Stimulated activated CD4-positive, alpha-beta T cell treated with anti-CD3 and anti-CD28 coated beads, Interleukin-1b, Interleukin-23, amount 100 ng/mL, for 24 hours (primary cell): ENCODE results near the gene MAPK9.
A peak's percentile ranks its signal among the peaks of the same experiment; 100 is the strongest.
"Not testable (repeated sequence)": the region's sequence is repeated elsewhere in the genome, so short reads cannot be mapped to it uniquely, and the experiment has no call there.

Experiments
- DNase-seq, 4 experiments: peaks; one replicate each; pipeline ENCODE4 v3.0.0-alpha.2; 2020; ENCODE audit warnings: low read depth in 4 of 4, low spot score in 1 of 4

MAPK9 gene

DNA sequence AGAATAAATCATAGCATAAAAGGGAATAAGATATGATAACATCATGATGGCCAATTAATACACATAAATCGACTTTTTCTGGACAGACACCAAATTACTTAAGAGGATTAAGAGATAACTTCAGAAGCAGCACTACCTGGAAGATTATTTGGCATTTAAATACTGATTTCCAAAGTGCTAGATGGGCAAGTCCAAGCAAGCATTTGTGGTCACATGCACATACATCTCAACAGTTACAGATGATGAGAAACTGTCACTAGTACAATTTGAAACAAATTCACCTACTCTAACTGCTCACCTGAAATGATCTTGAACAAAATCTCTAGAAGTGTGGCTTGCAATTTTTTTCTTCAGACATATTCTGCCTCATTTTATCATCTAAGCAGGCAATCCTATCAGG, 56.0 kb downstream of the MAPK9 start:
- DNase-seq = no peak

DNA sequence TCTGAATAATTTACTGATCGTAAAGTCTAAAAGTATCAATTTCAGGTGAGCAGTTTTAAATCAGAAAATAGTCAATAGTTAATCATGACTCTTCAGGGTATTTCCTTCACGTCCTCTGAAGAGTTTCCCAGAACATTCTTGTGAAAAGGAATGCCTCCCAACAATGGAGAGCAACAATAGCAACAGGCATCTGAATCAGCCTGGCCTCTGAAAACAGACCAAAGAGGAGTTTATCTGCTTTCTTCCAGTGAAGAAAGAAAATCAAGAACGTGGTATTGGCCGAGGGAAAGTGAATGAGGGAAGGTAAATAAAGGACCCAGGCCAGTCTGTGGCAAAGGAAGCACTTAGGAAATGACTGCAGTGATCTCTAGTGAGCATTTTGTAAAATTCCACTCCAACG, 56.8 kb downstream of the MAPK9 start:
- no peak for DNase-seq

DNA sequence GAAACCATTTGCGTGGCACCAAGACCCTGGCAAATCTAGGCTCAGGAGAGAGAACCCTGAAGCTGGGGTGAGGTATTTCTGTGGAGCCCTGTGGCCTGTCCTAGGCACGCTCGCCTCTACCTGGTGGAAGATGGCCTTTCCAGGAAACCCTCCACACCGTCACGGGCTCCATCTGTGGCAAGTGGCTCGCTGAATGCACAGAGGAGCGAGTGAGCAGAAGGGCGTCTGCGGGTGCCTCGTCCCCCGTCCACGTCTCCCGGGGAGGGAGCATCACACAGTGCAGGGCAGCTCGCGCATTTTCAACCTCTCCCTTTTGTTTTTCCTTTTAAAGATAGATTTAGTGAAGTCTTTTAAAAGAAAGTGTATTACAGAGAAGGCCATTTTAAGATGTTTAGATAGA, 57.6 kb downstream of the MAPK9 start:
- no peak for DNase-seq

DNA sequence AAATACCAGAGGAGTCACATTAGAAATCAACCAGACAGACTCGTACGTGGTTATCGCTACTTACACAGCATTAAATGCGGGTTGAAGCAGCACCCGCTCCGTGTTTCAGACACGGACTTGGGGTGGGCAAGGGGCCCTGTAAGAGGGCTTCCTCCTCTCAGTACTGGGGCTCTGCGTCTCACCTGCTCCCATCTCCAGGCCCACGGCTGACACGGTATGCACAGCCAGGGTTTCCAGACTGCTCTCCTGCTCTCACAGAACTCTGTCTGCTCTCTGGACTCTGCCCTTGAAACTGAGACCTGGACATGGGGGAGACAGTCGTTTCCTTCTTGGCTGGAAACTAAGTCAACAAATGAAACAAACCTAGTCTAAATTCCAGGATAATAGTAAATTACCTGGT, 58.2 kb downstream of the MAPK9 start:
- DNase-seq = no peak

DNA sequence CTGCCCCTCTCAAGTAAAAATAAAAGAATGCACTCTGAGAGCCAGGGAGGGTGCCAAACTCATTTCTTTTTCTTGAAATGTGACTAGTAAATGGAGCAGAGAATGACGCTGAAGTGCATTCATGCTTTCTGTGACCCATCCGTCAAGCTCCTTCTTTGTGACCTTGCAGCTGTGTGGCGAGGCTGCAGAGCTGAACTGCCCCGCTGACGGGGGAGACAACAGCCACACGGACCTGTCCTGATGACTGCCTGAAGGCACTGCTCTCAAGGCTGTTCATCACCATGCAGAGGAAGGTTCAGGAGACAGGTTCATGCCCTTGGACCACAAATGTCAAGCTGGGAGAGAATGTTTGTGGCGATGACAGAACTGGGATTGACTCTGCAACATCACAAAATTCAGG, 61.9 kb downstream of the MAPK9 start:
- no peak for DNase-seq

DNA sequence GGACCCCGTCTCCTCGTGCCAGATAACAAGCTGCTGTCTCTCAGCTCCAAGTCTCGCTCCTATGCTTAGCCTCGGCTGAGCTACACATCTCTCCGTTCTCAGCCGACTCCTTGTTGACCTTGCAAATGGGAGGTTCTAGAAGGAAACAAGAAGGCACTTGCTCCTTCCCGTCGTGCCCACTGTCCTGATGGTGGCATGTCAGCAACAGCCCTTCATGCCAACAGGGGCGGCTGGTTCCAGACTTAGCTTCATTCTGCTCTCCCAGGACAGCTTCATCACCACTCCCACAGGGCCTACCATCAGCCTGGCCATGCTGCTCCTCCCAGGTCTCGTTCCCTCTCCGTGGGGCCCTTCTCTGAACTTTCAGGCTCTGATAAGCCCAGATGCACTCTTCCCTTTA, 69.8 kb downstream of the MAPK9 start:
- DNase-seq = no peak

DNA sequence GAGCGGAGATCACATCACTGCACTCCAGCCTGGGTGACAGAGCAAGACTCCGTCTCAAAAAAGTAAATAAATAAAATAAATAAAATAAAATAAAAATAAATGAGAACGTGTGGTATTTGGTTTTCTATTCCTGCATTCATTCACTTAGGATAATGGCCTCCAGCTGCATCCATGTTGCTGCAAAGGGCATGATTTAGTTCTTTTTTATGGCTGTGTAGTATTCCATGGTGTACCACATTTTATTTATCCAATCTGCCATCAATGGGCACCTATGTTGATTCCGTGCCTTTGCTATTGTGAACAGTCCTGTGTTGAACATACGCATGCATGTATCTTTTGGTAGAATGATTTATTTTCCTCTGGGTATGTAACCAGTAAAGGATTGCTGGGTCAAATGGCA, 74.1 kb downstream of the MAPK9 start:
- no peak for DNase-seq

DNA sequence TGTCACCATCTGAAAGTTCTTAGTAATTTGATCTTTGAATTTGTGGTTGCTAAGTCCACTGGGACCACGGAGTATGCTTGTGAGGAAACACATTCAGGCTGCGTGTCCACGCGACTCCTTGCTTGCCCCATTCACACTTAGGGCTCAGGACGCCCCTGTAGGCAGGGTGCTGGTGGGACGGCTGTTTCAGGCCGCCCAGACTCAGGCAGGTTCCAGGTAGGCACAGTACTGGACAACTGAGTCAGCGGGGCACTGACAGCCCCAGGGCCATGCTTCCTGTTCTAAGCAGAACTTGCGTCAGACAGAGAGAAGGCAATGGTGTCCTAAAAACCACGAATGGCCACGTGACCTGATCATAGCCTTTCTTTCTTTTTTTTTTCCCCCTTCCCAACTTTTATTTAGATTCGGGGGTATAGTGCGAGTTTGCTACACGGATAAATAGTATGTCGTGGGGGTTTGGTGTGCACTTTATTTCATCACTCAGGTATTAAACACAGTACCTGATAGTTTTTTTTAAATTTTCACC, 75.2 kb downstream of the MAPK9 start:
- DNase-seq = no peak

DNA sequence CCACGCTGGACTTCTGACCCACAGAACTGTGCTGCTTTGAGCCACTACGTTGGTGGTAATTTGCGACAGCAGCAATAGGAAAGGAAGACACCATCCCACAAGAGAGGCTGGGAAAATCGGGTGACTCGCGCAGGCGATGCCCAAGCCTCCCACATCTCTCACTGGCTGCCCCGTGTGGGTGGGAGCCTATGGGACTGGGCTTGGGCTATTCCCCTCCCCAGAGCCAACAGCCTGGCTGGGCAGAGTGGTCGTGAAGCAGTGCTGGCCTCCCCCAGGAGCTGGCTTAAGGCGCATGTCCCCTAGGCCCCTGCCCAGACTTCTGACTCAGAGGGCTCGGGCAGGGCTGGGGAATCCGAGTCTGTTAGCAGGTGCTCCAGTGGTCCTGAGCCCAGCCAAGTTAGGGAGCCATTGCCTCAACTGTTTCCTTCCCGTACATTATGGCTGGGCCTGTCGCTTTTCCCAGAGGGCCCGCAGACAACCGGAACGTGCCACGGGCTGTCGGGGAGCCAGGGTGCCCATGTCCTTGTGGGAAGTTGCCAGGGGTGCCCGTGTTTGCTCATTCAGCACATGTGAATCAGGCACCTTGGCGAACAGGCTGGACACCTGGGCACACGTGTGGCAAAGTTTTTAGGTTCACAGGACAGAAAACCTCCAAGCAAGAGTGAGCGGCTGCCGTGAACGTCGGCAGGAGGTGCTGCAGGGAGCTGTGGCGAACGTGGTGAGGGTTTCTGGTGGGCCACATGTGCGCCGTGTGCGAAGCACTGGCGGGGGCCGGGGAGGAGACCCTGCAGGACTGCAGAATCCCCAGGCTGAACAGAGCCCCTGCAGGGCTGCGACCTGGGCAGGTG, 75.9 kb downstream of the MAPK9 start:
- no peak for DNase-seq

DNA sequence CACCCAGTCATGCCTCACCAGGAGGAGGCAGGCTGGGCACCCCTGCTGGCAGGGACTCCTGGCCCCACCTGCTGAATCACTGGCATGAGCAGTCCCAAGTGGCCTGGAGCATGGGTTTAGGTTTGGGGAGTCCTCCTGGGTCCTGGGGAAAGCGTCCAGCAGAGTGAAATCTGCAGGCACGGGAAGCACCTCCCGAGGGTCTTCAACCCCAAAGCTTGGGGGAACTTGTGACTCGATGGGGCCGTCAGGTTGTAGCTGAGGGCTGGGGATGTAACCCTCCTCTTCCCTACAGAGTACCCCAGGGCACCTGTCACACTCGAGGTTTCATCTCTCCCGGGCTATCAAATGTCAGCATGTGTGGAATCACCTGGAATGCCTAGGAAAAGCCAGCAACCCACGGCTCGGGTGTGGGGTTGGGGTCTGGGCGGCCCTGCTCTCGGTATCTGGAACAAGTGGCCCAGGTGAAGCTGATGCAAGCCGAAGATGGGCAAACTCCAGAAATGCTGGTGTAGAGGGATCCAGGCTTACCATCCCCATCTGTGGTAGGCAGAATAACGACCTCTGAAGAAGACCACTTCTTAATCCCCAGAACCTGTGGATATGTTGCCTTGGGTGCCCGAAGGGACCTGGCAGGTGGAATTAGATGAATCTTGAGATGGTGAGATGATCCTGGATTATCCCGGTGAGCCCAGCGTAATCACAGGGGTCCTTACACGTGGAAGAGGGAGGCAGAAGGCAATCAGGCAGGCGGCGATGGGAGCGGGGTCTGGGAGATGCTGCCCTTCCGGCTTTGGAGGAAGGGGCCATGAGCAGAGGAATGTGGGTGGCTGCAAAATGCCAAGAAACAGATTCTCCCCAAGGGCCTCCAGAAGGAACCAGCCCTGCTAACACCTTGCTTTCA, 76.8 kb downstream of the MAPK9 start:
- DNase-seq = no peak

DNA sequence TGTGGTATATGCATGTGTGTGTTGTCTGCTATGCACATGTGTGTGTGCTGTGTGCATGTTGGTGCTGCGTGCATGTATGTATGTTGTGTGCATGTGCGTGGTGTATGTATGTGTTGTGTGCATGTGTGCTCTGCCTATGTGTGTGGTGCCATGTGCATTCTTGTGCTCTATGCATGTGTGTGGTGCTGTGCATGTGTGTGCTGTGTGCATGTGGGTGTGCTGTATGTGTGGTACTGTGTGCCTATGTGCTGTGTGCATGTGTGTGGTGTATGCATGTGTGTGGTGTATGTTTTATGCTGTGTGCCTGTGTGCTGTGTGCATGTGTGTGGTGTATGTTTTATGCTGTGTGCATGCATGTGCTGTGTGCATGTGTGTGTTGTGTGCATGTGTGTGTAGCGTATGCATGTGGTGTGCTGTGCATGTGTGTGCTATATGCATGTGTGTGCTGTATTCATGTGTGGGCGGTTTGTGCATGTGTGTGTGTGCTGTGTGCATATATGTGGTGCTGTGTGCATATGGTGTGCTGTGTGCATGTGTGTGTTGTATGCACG, 78.2 kb downstream of the MAPK9 start:
- DNase-seq = no peak

DNA sequence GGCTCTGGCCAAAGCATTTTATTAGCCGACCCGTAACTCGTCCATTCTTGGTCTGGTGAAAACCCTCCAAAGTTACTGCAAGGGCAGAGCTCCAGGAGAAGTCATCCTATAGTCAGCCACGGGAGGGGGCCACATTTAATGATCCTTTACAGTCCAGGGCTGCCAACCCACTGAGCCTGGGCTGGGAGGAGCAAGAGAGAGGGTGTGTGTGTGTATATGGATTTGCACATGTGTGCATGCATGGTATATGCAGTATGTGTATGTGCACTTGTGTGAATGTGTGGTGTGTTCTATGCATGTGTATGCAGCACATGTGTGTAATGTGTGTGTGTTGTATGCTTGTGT, 78.7 kb downstream of the MAPK9 start:
- DNase-seq = no peak

DNA sequence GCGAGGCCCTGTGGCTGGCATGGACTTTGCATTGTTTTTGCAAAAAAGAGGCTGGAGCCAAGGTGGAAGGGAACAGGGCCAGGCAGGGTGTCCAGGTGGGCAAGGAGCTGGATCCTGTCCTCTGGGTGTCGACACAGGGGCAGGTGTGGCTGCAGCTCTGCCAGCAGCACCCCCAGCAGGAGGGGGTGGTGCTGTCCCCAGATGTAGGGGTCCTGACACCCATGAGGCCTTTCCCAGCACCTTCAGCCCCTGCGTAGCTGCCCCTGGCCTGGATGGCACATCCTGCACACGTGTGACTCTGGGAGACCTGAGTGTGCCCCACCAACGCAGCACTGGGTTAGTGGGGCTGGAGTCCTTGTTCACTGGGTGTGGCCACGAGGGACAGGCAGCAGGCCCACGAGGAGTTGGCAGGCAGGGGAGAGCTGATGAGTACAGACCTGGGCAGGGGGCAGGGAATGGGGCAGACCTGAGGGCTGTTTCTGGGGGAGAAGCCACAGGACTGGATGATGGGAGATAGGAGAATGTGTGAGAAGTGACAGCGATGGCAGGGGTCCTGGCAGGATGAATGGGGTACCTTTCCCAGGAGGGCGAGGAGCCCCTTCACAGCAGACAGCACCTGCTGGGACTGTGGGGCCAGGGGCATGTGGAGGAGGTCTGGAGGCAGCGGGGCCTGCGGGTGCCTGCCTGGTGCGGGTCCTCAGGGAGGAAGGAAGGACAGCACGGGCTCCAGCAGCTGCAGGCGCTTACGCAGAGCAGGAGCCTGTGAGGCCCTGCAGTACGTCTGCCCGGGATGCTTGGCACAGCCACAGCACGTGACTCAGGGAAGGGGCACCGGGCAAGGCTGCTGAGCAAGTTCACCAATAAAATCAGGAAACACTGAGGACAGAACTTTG, 79.3 kb downstream of the MAPK9 start:
- no peak for DNase-seq

DNA sequence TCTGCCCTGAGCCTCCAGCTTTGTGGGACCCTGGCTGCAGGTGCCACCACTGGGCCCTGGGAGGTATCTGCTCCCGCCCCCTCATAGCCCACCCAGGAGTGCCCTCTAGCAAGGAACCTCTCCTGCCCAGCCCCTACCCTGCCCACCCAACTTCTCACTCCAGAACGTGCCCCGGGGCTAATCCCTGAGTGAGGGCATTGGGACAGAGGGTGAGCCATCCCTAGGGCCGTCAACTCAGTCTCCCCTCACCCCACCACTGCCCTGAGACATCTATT, 80.2 kb downstream of the MAPK9 start:
- no peak for DNase-seq

DNA sequence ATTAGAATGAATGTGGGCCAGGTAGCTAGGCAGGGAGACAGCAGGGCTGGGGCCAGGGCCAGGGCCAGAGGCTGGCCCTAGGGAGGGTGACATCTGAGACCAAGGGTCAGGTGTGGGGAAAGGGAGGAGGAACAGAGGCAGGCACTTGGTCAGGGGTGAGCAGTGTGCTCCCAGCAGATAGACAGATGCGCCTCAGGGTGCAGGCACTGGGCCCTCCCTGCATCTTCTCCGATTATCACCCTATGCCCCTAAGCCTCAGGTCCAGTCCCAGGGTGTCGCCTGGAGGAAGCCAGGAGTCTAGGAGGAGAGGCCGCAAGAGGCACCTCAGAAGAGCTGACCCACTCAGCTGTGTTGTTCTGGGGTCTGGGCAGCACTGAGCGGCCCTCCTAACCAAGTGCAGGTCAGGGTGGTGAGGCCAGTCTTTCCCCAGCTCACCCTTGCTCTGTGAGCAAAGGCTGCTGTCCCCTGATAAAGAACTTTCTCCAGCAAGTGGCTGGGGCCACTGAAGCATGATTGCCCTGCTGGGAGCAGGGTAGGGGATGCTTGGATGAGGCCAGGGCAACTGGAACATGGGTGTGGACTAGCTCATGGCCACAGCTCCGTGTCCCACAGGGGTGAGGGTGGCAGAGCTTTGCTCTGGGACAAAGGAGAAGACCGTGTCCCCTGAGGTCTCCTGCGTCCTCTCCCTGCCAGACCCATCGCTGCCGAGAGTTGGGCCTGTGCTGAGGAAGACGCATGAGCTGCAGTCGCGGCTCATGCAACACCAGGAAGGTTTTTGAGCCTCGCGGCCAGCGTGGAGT, 80.7 kb downstream of the MAPK9 start:
- DNase-seq = no peak

DNA sequence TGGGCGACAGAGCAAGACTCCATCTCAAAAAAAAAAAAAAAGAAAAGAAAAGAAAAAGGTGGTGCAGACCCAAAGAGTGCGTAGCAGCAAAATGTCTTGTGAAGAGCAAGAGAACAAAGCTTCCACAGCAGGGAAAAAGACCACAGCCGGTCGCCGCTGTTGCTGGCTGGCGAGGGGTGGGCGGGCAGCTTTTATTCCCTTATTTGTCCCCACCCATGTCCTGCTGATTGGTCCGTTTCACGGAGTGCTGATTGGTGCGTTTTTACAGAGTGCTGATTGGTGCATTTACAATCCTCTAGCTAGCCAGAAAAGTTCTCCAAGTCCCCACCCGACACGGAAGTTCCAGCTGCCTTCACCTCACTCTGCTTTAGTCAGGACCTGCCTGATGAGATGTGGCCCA, 81.8 kb downstream of the MAPK9 start:
- not testable (repeated sequence) for DNase-seq

DNA sequence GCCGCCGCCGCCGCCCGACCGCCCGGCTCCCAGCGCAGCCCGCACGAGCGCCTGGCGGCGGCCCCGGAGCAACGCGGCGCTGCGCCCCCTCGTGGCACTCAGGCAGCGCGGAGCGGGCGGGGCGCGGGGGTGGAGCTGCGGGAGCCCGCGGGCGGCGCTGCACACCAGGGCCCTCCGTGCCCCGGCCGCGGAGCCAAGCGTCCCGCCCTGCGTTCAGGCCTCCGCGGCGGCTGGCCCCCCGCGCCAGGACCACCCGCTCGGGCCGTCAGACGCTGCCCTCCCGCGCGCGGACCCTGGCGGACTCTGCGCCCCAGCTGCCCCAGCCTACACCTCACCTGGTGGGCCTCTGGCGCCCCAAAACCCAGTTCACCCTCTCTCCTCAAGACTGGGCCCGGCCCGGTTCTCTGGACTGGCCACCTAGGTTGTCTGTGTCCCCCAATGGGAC, 82.7 kb downstream of the MAPK9 start, which contains the start of gene RASGEF1C:
TSS of gene RASGEF1C (minus strand) at position 75 of the 445 bp plus-strand sequence. CDS start 71,159 bp downstream, outside the sequence.
- DNase-seq = peak; percentile 26 to 60 (median 48)

DNA sequence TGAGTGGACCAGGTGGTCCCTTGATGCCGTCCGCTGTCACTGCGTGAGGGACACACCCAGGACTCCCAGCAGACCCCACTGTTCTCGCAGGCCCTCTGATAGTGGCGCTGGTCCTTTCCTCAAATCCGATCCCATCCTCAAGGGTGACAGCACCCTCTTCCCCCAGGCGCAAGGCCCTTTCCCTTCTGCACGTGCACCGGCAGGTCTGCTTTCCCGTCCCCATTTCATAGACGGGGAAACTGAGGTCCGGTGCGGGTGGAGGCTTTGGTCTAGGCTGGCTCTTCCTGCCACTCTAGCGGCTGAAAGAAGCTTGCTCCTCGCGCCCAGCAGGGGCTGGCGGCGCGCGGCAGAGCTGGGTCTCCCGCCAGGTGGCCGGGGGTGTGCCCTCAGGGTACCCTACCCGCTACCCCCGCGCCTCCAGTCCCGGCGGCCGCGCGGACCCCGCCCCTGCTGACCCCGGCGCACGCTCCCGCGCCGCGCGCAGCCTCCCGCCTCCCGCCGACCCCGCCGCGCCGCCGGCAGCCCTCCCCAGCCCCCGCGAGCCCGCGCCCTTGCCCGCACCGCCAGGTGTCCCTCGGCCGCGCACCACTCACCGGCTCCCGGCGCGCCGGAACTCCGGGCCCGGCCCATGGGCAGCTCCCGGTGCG, 83.3 kb downstream of the MAPK9 start:
- peak in 1 of 4 experiments; percentile 4 for DNase-seq

DNA sequence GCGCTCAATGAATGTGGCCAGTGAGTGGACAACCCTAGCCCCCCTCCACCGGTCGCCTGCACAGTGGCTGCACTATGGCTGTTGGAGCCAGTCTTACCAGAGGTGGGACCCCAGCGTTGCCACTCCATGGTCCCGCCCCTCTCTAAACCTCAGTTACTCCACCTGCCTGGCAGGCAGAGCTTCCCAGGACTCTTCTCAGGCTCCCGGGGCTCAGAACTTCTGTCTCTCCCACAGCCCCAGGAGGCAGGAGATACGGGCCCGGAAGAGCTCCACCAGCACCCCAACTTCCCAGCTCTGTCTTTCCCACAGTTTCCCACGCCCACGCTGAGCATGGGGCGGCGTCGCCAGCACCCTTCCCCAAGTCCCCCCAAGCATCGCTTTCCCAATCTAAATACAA, 83.8 kb downstream of the MAPK9 start:
- DNase-seq = no peak

DNA sequence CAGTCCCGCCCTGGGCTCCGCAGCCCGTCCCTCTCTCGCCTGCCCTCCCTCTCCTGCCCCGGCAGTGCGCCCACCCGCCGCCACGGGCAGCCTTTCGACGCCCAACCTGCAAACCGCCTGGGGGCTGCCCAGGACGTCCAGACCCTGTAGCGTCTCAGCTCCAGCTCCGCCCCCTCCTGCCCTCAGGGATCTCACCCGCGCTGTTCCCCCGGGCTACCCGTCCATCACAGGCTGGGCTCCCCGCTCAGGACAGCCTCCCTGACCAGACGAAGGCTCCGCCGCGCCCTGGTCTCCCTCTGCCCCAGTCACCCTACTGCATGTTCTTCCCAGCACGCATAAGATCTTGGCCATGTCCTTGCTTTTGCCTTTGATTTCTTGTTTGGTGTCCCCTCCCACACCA, 84.3 kb downstream of the MAPK9 start:
- DNase-seq = no peak
